ENCODE data around the gene VPS4B.

- TF ChIP-seq CTCF (IDR thresholded peaks at IDR 0.05; ENCODE audit: low read length) (no peak), EZH2phosphoT487 (IDR thresholded peaks at IDR 0.05; ENCODE audit: low read length) (no peak)
These were observed 14.5 kb downstream of the VPS4B start for GRCh38 chr18:63407734-63408133.

Data from MM.1S (cell line).